ENCODE data around the gene TMED10.

The TMED10 gene

GRCh38 chr14:75176142-75176820 lies at the start of gene TMED10:
Gene TMED10, minus strand, starts transcription at chr14:75176612. Its CDS starts 33 bp downstream, at chr14:75176579.
- DNase-seq = peak; percentile 94

- no peak for DNase-seq
Observed at GRCh38 chr14:75224561-75224960, 48.1 kb upstream of the TMED10 start.

GRCh38 chr14:75223664-75224154 lies 47.3 kb upstream of the TMED10 start:
- DNase-seq = peak; percentile 87

GRCh38 chr14:75222208-75222701 lies 45.8 kb upstream of the TMED10 start:
- no peak for DNase-seq

- DNase-seq = no peak
Observed at GRCh38 chr14:75221797-75222196, 45.4 kb upstream of the TMED10 start.

- no peak for DNase-seq
Observed at GRCh38 chr14:75220156-75220555, 43.7 kb upstream of the TMED10 start.

- DNase-seq = no peak
Observed at GRCh38 chr14:75217508-75218206, 41.2 kb upstream of the TMED10 start.

GRCh38 chr14:75216427-75217006 lies 40.1 kb upstream of the TMED10 start:
- DNase-seq = no peak

GRCh38 chr14:75215520-75215919 lies 39.1 kb upstream of the TMED10 start:
- DNase-seq = no peak

GRCh38 chr14:75214558-75214957 lies 38.1 kb upstream of the TMED10 start:
- DNase-seq = no peak

- DNase-seq = no peak
Observed at GRCh38 chr14:75213172-75213571, 36.8 kb upstream of the TMED10 start.

GRCh38 chr14:75208843-75209242 lies 32.4 kb upstream of the TMED10 start:
- DNase-seq = no peak

- DNase-seq = peak; percentile 61
Observed at GRCh38 chr14:75206190-75206589, 29.8 kb upstream of the TMED10 start.

GRCh38 chr14:75205591-75205990 lies 29.2 kb upstream of the TMED10 start:
- no peak for DNase-seq

GRCh38 chr14:75204116-75204515 lies 27.7 kb upstream of the TMED10 start:
- DNase-seq = no peak

- no peak for DNase-seq
Observed at GRCh38 chr14:75202657-75203056, 26.2 kb upstream of the TMED10 start.

- no peak for DNase-seq
Observed at GRCh38 chr14:75201087-75201486, 24.7 kb upstream of the TMED10 start.

- peak; percentile 46 for DNase-seq
Observed at GRCh38 chr14:75200451-75200850, 24.0 kb upstream of the TMED10 start.

GRCh38 chr14:75198291-75198933 lies 22.0 kb upstream of the TMED10 start:
- DNase-seq = peak; percentile 92

- DNase-seq = no peak
Observed at GRCh38 chr14:75197338-75197737, 20.9 kb upstream of the TMED10 start.

- peak; percentile 82 for DNase-seq
Observed at GRCh38 chr14:75196468-75196867, 20.1 kb upstream of the TMED10 start.

GRCh38 chr14:75196064-75196463 lies 19.7 kb upstream of the TMED10 start:
- DNase-seq = no peak

GRCh38 chr14:75191100-75191499 lies 14.7 kb upstream of the TMED10 start:
- DNase-seq = no peak
